MM.1S (cell line): ENCODE results near the gene CRACDL.

ENCODE experiments used
- DNase-seq: peaks from one replicate; pipeline ENCODE4 v3.0.0-alpha.2; 2015
- H2AFZ ChIP-seq: fragments of 300-600 bp; sonication (generic); 2 replicates; pipeline ENCODE4 v1.6.0; 2016; ENCODE audit warnings: antibody characterized with exemption, low read length
- H3F3A ChIP-seq: fragments of 300-600 bp; sonication (generic); 2 replicates; pipeline ENCODE4 v1.6.1; 2016; ENCODE audit warnings: mild to moderate bottlenecking, antibody characterized with exemption, low read length, moderate library complexity, mixed read lengths; ENCODE audit not compliant: insufficient read depth
- H3K27ac ChIP-seq: fragments of 300-600 bp; sonication (generic); 2 replicates; pipeline ENCODE4 v1.5.1; 2016; ENCODE audit warnings: mild to moderate bottlenecking, low read length
- H3K27me3 ChIP-seq: fragments of 300-600 bp; sonication (generic); replicated peaks from 2 replicates; pipeline ENCODE4 v1.6.0; 2016; ENCODE audit warnings: low read length; ENCODE audit not compliant: insufficient read depth
- H3K36me3 ChIP-seq: fragments of 300-600 bp; sonication (generic); replicated peaks from 2 replicates; pipeline ENCODE4 v1.6.1; 2016; ENCODE audit warnings: mild to moderate bottlenecking, low read length, mixed read lengths; ENCODE audit not compliant: insufficient read depth
- H3K4me1 ChIP-seq: fragments of 300-600 bp; sonication (generic); 2 replicates; pipeline ENCODE4 v1.6.1; 2016; ENCODE audit warnings: low read length, mixed read lengths
- H3K4me2 ChIP-seq: fragments of 300-600 bp; sonication (generic); 2 replicates; pipeline ENCODE4 v1.6.0; 2016; ENCODE audit warnings: low read depth, low read length
- H3K4me3 ChIP-seq: fragments of 300-600 bp; sonication (generic); 2 replicates; pipeline ENCODE4 v1.5.1; 2016; ENCODE audit warnings: low read length, mixed read lengths
- H3K79me2 ChIP-seq: fragments of 300-600 bp; sonication (generic); 2 replicates; pipeline ENCODE4 v1.6.1; 2016; ENCODE audit warnings: mixed run types, low read length, mixed read lengths
- H3K9ac ChIP-seq: fragments of 300-600 bp; sonication (generic); 2 replicates; pipeline ENCODE4 v1.6.1; 2016; ENCODE audit warnings: low read length, mixed read lengths
- H3K9me2 ChIP-seq: fragments of 300-600 bp; sonication (generic); replicated peaks from 2 replicates; pipeline ENCODE4 v1.6.1; 2016; ENCODE audit warnings: mild to moderate bottlenecking, low read length, mixed read lengths; ENCODE audit not compliant: insufficient read depth
- H3K9me3 ChIP-seq: fragments of 300-600 bp; sonication (generic); replicated peaks from 2 replicates; pipeline ENCODE4 v1.6.1; 2016; ENCODE audit warnings: mild to moderate bottlenecking, low read length, mixed read lengths; ENCODE audit not compliant: insufficient read depth
- H4K20me1 ChIP-seq: fragments of 300-600 bp; sonication (generic); 2 replicates; pipeline ENCODE4 v1.6.1; 2016; ENCODE audit warnings: mild to moderate bottlenecking, low read length, moderate library complexity, mixed read lengths; ENCODE audit not compliant: insufficient read depth
- CTCF ChIP-seq: fragments of 300-600 bp; sonication (generic); IDR thresholded peaks from 2 replicates; pipeline ENCODE4 v1.5.1; 2016; ENCODE audit warnings: antibody characterized with exemption, low read length, mixed read lengths
- EZH2 ChIP-seq: fragments of 300-600 bp; sonication (generic); optimal IDR thresholded peaks from 2 replicates; pipeline ENCODE3; 2017; ENCODE audit warnings: low read depth, mild to moderate bottlenecking, antibody characterized with exemption, low read length, mixed read lengths
- EZH2phosphoT487 ChIP-seq: fragments of 300-600 bp; sonication (generic); IDR thresholded peaks from 2 replicates; pipeline ENCODE4 v1.6.1; 2018; ENCODE audit warnings: antibody characterized with exemption, low read length

The CRACDL gene

GRCh38 chr2:98935777-98936352 is at the start of gene CRACDL:
TSS of gene CRACDL (minus strand) at chr2:98936225. CDS start at chr2:98846800, 89,425 bp downstream.
- no peak for DNase-seq
- Histone ChIP-seq H3F3A (no peaks in the 10 kb centered on the region), H3K9me3 (no peaks in the 10 kb centered on the region), H3K4me1 (no peaks in the 10 kb centered on the region), H3K4me3 (no peak within 1 kb of the TSS), H2AFZ (no peak within 1 kb of the TSS), H3K27ac (no peak within 1 kb of the TSS), H3K27me3 (no peaks in the 10 kb centered on the region), H3K36me3 (no peaks in the 10 kb centered on the region), H3K9me2 (no peaks in the 10 kb centered on the region), H3K4me2 (no peak within 1 kb of the TSS), H3K9ac (no peak within 1 kb of the TSS), H4K20me1 (no peaks in the 10 kb centered on the region), H3K79me2 (no peaks in the 10 kb centered on the region)
- TF ChIP-seq EZH2phosphoT487 (no peak), EZH2 (no peak), CTCF (no peak)

- H3K4me1 ChIP-seq = no peaks in the 10 kb centered on the region
- no peaks in the 10 kb centered on the region for H3K9me2 ChIP-seq
- H3K36me3 ChIP-seq = no peaks in the 10 kb centered on the region
- H3K79me2 ChIP-seq = no peaks in the 10 kb centered on the region
- H3K27me3 ChIP-seq = no peaks in the 10 kb centered on the region
- no peak for DNase-seq
- H4K20me1 ChIP-seq = no peaks in the 10 kb centered on the region
- H2AFZ ChIP-seq = no peak overlapping the region
- H3K9me3 ChIP-seq = no peaks in the 10 kb centered on the region
- H3K4me3 ChIP-seq = no peak overlapping the region
- TF ChIP-seq EZH2phosphoT487 = no peak
- TF ChIP-seq EZH2 = no peak
- TF ChIP-seq CTCF = no peak
- H3K4me2 ChIP-seq = no peak overlapping the region
- H3K9ac ChIP-seq = no peak overlapping the region
- no peaks in the 10 kb centered on the region for H3F3A ChIP-seq
- no peak overlapping the region for H3K27ac ChIP-seq
Measured at GRCh38 chr2:98975611-98976010, 39.6 kb upstream of the CRACDL start.

GRCh38 chr2:98972582-98973167 is 36.6 kb upstream of the CRACDL start:
- no peaks in the 10 kb centered on the region for H3K36me3 ChIP-seq
- H3K27ac ChIP-seq = no peak overlapping the region
- no peak overlapping the region for H2AFZ ChIP-seq
- H3F3A ChIP-seq = no peaks in the 10 kb centered on the region
- no peaks in the 10 kb centered on the region for H3K27me3 ChIP-seq
- no peaks in the 10 kb centered on the region for H3K79me2 ChIP-seq
- no peaks in the 10 kb centered on the region for H3K4me1 ChIP-seq
- H3K4me2 ChIP-seq = no peak overlapping the region
- TF ChIP-seq EZH2 (no peak), EZH2phosphoT487 (no peak), CTCF (no peak)
- H3K9ac ChIP-seq = no peak overlapping the region
- no peak overlapping the region for H3K4me3 ChIP-seq
- no peaks in the 10 kb centered on the region for H4K20me1 ChIP-seq
- no peak for DNase-seq
- no peaks in the 10 kb centered on the region for H3K9me3 ChIP-seq
- no peaks in the 10 kb centered on the region for H3K9me2 ChIP-seq
